Measurements from ENCODE around the gene TRIM37. TPM values are rescaled to one million over a fixed set of nuclear protein-coding genes. Genes with fewer than 3 reads are reported as not detected.

The TRIM37 gene
- total and polyA plus RNA-seq, 8 donors = 3.9 to 11.6 (median 6.4) TPM

- H3K36me3 ChIP-seq = no peaks in the 10 kb centered on the region
- intact Hi-C loops (cut with DNase I) = no loop called here
- no peak overlapping the region for H3K27ac ChIP-seq
- no peaks in the 10 kb centered on the region for H3K27me3 ChIP-seq
- H3K4me1 ChIP-seq = peaks cover 3 to 7% (median 5%) of the 10 kb centered on the region in 3 donors
- TF ChIP-seq CTCF (IDR thresholded peaks at IDR 0.05) = no peak
- DNase-seq (no peak), FAIRE-seq (no peak), ATAC-seq (no peak)
- H3K4me3 ChIP-seq = no peak overlapping the region
- WGBS, 2 donors = 81 to 85% methylated on average over 3 of the region's 3 CpGs
- H3K9me3 ChIP-seq = no peaks in the 10 kb centered on the region
Observed at GRCh38 chr17:59111539-59111938, 4.9 kb upstream of the TRIM37 start.

- H3K27me3 ChIP-seq = no peaks in the 10 kb centered on the region
Observed at GRCh38 chr17:59110973-59111372, 4.3 kb upstream of the TRIM37 start.

GRCh38 chr17:59108400-59109102 is 1.9 kb upstream of the TRIM37 start:
- FAIRE-seq (no peak), DNase-seq (no peak), ATAC-seq (no peak)
- Histone ChIP-seq H3K36me3 (no peaks in the 10 kb centered on the region), H3K4me3 (no peak overlapping the region), H3K27ac (no peak overlapping the region), H3K27me3 (no peaks in the 10 kb centered on the region), H3K9me3 (no peaks in the 10 kb centered on the region), H3K4me1 (peaks cover 3 to 15% (median 13%) of the 10 kb centered on the region in 3 donors)
- TF ChIP-seq CTCF (IDR thresholded peaks at IDR 0.05) = no peak
- intact Hi-C loops (cut with DNase I) = no loop called here
- WGBS, 2 donors = 77 to 78% methylated on average over 7 of the region's 7 CpGs

More at GRCh38 chr17:59110973-59111372, 4.3 kb upstream of the TRIM37 start:
- H3K4me3 ChIP-seq = no peak overlapping the region
- no peaks in the 10 kb centered on the region for H3K9me3 ChIP-seq
- FAIRE-seq (no peak), DNase-seq (no peak), ATAC-seq (no peak)
- no peaks in the 10 kb centered on the region for H3K36me3 ChIP-seq
- peaks cover 3 to 7% (median 5%) of the 10 kb centered on the region in 3 donors for H3K4me1 ChIP-seq
- intact Hi-C loops (cut with DNase I) = no loop called here
- TF ChIP-seq CTCF (IDR thresholded peaks at IDR 0.05) = no peak
- H3K27ac ChIP-seq = no peak overlapping the region

- ATAC-seq = no peak
- WGBS, 2 donors = 1 to 2% methylated on average over 10 of the region's 10 CpGs
- Histone ChIP-seq H3K4me3 (peak overlapping the region; percentile 71 to 96 (median 84)), H3K9me3 (no peaks in the 10 kb centered on the region), H3K27me3 (no peaks in the 10 kb centered on the region), H3K4me1 (peaks cover 3 to 15% (median 13%) of the 10 kb centered on the region in 3 donors), H3K36me3 (no peaks in the 10 kb centered on the region), H3K27ac (peak overlapping the region; percentile 74 to 91 (median 86))
- DNase-seq = no peak
- TF ChIP-seq CTCF (IDR thresholded peaks at IDR 0.05) = no peak
- intact Hi-C loops (cut with DNase I) = no loop called here
- FAIRE-seq = no peak
Observed at GRCh38 chr17:59107306-59107670, 608 bp upstream of the TRIM37 start.

- H3K4me3 ChIP-seq = peak overlapping the region; percentile 71 to 96 (median 84)
- peak; percentile 52 to 78 (median 71) for DNase-seq
- H3K27ac ChIP-seq = peak overlapping the region; percentile 74 to 91 (median 86)
- no peak for FAIRE-seq
- peaks cover 3 to 15% (median 13%) of the 10 kb centered on the region in 3 donors for H3K4me1 ChIP-seq
- WGBS, 2 donors = 0% methylated on average over 18 of the region's 18 CpGs
- H3K9me3 ChIP-seq = no peaks in the 10 kb centered on the region
- intact Hi-C loops (cut with DNase I) = no loop called here
- H3K36me3 ChIP-seq = no peaks in the 10 kb centered on the region
- no peaks in the 10 kb centered on the region for H3K27me3 ChIP-seq
- peak; percentile 27 to 65 (median 47) for ATAC-seq
- no peak for TF ChIP-seq CTCF (IDR thresholded peaks at IDR 0.05)
Observed at GRCh38 chr17:59105852-59106462, 723 bp downstream of the TRIM37 start.
